Measurements from ENCODE around the gene SMIM9.
"Not testable (repeated sequence)": the region's sequence is repeated elsewhere in the genome, so short reads cannot be mapped to it uniquely, and the experiment has no call there.

SMIM9 gene

GRCh38 chrX:154834562-154834961, at the start of gene SMIM9:
Gene SMIM9 (minus strand): TSS chrX:154834662. CDS start chrX:154830856, 3,806 bp downstream.
- in situ Hi-C loops (cut with MboI; ENCODE audit: low sequenced_read_pairs): loop anchor here (25.0 kb wide), 1 partner anchor 147 kb away; no protein-coding TSS in a partner anchor

GRCh38 chrX:154884069-154884468, 49.6 kb upstream of the SMIM9 start:
- in situ Hi-C loops (cut with MboI; ENCODE audit: low sequenced_read_pairs): not testable (repeated sequence)

- in situ Hi-C loops (cut with MboI; ENCODE audit: low sequenced_read_pairs): no loop called here
These were observed 38.9 kb upstream of the SMIM9 start for GRCh38 chrX:154873329-154873728.

- in situ Hi-C loops (cut with MboI; ENCODE audit: low sequenced_read_pairs): not testable (repeated sequence)
These were observed 34.1 kb upstream of the SMIM9 start for GRCh38 chrX:154868522-154868921.

- in situ Hi-C loops (cut with MboI; ENCODE audit: low sequenced_read_pairs): no loop called here
These were observed 20.8 kb upstream of the SMIM9 start for GRCh38 chrX:154855256-154855655.

- in situ Hi-C loops (cut with MboI; ENCODE audit: low sequenced_read_pairs): no loop called here
These were observed 16.6 kb upstream of the SMIM9 start for GRCh38 chrX:154850957-154851611.

GRCh38 chrX:154840856-154841255, 6.4 kb upstream of the SMIM9 start:
- in situ Hi-C loops (cut with MboI; ENCODE audit: low sequenced_read_pairs): loop anchor here (25.0 kb wide), 1 partner anchor 154 kb away; no protein-coding TSS in a partner anchor

- in situ Hi-C loops (cut with MboI; ENCODE audit: low sequenced_read_pairs): loop anchor here (25.0 kb wide), 1 partner anchor 149 kb away; no protein-coding TSS in a partner anchor
These were observed 1.7 kb upstream of the SMIM9 start for GRCh38 chrX:154836163-154836562.

GRCh38 chrX:154833746-154834274, 652 bp downstream of the SMIM9 start:
- in situ Hi-C loops (cut with MboI; ENCODE audit: low sequenced_read_pairs): loop anchor here (25.0 kb wide), 1 partner anchor 147 kb away; no protein-coding TSS in a partner anchor

GRCh38 chrX:154829926-154830442, 4.5 kb downstream of the SMIM9 start:
- in situ Hi-C loops (cut with MboI; ENCODE audit: low sequenced_read_pairs): loop anchor here (25.0 kb wide), 1 partner anchor 143 kb away; no protein-coding TSS in a partner anchor

GRCh38 chrX:154829134-154829533, 5.3 kb downstream of the SMIM9 start:
- in situ Hi-C loops (cut with MboI; ENCODE audit: low sequenced_read_pairs): loop anchor here (25.0 kb wide), 1 partner anchor 142 kb away; no protein-coding TSS in a partner anchor

- in situ Hi-C loops (cut with MboI; ENCODE audit: low sequenced_read_pairs): loop anchor here (25.0 kb wide), 1 partner anchor 141 kb away; no protein-coding TSS in a partner anchor
These were observed 6.5 kb downstream of the SMIM9 start for GRCh38 chrX:154828016-154828408.

- in situ Hi-C loops (cut with MboI; ENCODE audit: low sequenced_read_pairs): loop anchor here (25.0 kb wide), 1 partner anchor 140 kb away; no protein-coding TSS in a partner anchor
These were observed 7.1 kb downstream of the SMIM9 start for GRCh38 chrX:154827194-154828015.

GRCh38 chrX:154825586-154825985, 8.9 kb downstream of the SMIM9 start:
- in situ Hi-C loops (cut with MboI; ENCODE audit: low sequenced_read_pairs): loop anchor here (25.0 kb wide), 1 partner anchor 138 kb away; no protein-coding TSS in a partner anchor

- in situ Hi-C loops (cut with MboI; ENCODE audit: low sequenced_read_pairs): loop anchor here (25.0 kb wide), 1 partner anchor 137 kb away; no protein-coding TSS in a partner anchor
These were observed 9.8 kb downstream of the SMIM9 start for GRCh38 chrX:154824638-154825037.

- in situ Hi-C loops (cut with MboI; ENCODE audit: low sequenced_read_pairs): no loop called here
These were observed 12.4 kb downstream of the SMIM9 start for GRCh38 chrX:154822029-154822428.

- in situ Hi-C loops (cut with MboI; ENCODE audit: low sequenced_read_pairs): no loop called here
These were observed 12.9 kb downstream of the SMIM9 start for GRCh38 chrX:154821523-154821922.

- in situ Hi-C loops (cut with MboI; ENCODE audit: low sequenced_read_pairs): no loop called here
These were observed 14.6 kb downstream of the SMIM9 start for GRCh38 chrX:154819771-154820341.

- in situ Hi-C loops (cut with MboI; ENCODE audit: low sequenced_read_pairs): no loop called here
These were observed 15.3 kb downstream of the SMIM9 start for GRCh38 chrX:154818916-154819770.
